Stimulated activated naive CD4-positive, alpha-beta T cell (primary cell): ENCODE data around the gene VSTM5.
A peak's percentile ranks its signal among the peaks of the same experiment; 100 is the strongest.
"Not testable (repeated sequence)": the region's sequence is repeated elsewhere in the genome, so short reads cannot be mapped to it uniquely, and the experiment has no call there.

Source experiments
- DNase-seq, 6 experiments: peaks; one replicate each; lab custom pipeline; 2025; lab: John Stamatoyannopoulos, UW

VSTM5 gene, protein sequence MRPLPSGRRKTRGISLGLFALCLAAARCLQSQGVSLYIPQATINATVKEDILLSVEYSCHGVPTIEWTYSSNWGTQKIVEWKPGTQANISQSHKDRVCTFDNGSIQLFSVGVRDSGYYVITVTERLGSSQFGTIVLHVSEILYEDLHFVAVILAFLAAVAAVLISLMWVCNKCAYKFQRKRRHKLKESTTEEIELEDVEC

GRCh38 chr11:93850594-93851018, at the start of gene VSTM5:
VSTM5 (minus strand) TSS chr11:93850618; CDS start chr11:93850502, 116 bp downstream.
- no peak for DNase-seq

DNA sequence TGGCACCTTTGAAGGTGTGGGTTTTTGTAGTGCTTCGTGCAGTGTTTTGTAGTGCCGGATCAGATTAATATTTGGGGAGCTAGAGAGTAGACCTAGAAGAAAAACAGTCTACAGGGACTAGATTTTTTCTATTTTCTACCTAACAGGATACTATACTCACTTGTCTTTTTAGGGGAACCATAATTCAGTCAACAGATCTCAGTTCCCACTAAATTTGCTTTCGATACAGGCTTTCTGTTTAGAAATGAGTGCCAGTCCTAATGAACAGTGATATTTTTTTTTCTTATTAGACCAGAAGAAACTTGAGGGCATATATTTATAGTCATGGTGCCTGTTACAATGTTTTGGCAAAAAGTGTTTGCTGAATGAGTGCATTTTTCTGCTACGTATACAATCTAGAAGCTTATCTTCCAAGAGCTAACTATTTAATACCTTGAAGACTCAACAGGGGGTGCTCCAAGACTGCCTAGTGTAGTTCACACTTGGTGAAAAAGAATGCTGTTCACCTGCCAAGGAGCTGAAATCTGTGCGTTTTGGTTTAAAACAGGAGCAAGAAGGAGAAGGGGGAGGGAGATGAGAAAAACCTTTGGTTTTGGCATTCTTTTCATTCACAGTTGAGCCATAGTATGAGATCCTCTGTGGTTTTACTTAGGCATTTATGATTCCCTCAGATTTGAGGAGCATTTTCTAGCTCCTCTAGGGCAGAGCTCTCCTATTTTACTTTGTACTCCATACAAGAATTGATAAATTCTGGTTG, 44.9 kb upstream of the VSTM5 start:
- peak in 3 of 6 experiments; percentile 1 to 13 (median 13) for DNase-seq

- DNase-seq: no peak
Measured at GRCh38 chr11:93890391-93891051, 40.1 kb upstream of the VSTM5 start.

- no peak for DNase-seq
Measured at GRCh38 chr11:93887111-93887510, 36.7 kb upstream of the VSTM5 start.

- DNase-seq: not testable (repeated sequence)
Measured at GRCh38 chr11:93879114-93879513, 28.7 kb upstream of the VSTM5 start.

DNA sequence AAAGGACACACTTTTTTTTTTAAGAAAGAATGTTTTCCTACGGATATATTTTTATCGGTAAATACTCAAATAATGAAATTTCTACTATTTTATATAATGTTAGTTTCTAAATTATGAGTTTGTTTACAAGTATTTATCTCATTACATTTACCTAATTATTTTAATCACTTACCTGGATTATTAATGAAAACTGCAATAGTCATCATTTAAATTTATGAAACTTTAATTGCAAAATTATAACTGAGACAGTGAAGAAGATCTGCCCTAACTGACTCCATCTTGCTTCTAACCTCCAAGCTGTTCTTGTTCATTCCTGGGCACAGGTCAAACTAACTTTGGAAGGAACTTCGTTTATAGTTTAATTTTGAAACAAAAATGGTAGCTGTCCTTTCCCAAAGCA, 25.2 kb upstream of the VSTM5 start:
- no peak for DNase-seq

- DNase-seq: no peak
Measured at GRCh38 chr11:93871526-93871925, 21.1 kb upstream of the VSTM5 start.

DNA sequence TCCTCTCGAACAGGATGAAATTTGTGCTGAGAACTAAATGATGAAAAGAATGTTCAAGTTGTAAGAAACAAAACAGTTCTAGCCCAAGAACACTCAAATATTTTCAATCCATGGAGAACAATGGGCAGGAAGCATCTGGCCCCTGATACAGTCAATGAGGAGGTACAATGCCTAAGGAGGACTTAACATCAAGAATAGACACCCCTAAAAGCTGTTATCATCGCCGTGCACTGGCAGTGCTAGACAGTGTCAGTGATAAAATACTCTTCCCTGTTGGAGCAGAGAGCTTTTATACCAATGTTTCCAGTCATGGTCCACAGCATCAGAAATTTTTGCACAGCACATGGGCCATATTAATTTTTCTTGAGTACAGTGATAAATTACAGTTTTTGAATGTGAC, 20.2 kb upstream of the VSTM5 start:
- no peak for DNase-seq

GRCh38 chr11:93869830-93870229, 19.4 kb upstream of the VSTM5 start:
- DNase-seq: no peak

GRCh38 chr11:93868404-93868803, 18.0 kb upstream of the VSTM5 start:
- not testable (repeated sequence) for DNase-seq

DNA sequence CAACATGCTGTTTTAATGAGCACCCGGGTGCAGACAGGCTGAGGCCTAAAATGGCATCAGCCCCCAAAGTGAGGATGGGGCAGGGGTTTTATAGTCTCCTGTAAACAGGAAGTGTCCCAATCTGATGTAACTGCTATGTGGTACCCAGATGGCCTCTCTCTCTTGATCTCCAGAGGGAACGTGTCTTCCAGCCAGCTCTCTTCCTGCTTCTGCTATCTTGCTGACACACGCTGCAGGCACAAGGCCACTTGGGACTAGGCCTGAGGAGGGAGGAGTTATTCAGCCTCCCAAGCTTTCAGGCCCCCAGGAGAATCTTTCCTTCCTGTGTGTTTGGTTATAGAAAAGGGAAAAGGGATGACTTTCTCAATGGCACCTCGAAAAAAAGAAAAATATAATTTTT, 11.4 kb upstream of the VSTM5 start:
- no peak for DNase-seq

- DNase-seq: no peak
Measured at GRCh38 chr11:93858121-93858775, 7.8 kb upstream of the VSTM5 start.

GRCh38 chr11:93857413-93858120, 7.1 kb upstream of the VSTM5 start:
- DNase-seq: no peak

GRCh38 chr11:93852242-93852641, 1.8 kb upstream of the VSTM5 start:
- no peak for DNase-seq

DNA sequence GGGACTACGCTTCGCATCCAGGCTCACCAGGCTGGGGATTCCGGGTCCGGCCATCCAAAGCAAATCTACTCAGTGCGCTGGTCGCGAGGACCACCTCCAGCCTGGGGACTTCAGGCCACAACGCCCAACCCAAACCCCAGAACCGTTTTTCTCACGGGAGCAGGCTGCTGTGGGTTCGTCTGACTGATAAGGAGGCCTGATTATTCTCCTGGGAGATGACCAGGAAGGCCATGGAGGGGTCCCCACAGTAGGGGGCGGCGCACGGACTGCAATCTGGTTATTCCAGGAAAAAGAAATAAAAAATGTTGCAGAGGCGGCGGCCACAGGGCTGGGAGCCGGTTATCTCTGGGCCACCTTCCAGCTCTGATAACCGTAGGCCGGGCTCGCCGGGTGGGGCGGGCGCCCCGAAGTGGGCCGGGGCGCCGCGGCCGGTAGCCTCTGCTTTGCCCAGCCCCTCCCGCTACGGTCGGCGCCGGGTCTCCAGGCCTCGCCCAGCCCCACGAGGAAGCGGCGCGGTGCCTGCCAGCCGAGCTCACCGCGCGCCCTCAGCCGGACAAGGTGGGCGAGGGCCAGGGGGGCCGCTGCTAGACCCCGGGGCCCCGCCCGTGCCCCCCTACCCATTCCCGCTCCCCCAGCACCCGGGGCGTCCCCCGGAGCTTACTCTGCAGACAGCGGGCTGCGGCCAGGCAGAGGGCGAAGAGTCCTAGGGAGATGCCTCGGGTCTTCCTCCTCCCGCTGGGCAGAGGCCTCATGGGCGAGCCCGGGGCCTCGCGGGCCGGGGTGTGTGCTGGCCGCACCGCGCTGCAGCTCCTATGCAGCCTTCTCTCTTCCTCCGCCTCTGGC, 446 bp downstream of the VSTM5 start:
- no peak for DNase-seq

- DNase-seq: no peak
Measured at GRCh38 chr11:93849201-93849600, 1.2 kb downstream of the VSTM5 start.

DNA sequence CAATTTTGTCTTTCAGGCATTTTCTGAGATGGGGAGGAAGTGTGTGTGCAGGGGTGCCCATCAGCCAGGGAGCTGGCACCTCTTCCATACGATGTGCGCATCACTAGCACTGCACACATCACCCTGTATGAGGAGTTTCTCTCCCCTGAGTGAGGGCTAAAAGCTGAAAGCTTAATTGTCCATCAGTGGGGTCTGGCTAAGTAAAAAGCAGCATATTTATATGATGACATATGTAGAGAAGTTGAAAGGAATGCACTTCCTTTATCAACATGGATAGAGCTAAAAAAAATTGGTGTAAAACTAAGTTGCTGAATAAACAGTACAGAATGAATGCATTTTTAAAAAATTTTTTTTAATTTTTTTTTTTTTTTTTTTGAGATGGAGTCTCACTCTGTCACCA, 4.0 kb downstream of the VSTM5 start:
- DNase-seq: no peak

DNA sequence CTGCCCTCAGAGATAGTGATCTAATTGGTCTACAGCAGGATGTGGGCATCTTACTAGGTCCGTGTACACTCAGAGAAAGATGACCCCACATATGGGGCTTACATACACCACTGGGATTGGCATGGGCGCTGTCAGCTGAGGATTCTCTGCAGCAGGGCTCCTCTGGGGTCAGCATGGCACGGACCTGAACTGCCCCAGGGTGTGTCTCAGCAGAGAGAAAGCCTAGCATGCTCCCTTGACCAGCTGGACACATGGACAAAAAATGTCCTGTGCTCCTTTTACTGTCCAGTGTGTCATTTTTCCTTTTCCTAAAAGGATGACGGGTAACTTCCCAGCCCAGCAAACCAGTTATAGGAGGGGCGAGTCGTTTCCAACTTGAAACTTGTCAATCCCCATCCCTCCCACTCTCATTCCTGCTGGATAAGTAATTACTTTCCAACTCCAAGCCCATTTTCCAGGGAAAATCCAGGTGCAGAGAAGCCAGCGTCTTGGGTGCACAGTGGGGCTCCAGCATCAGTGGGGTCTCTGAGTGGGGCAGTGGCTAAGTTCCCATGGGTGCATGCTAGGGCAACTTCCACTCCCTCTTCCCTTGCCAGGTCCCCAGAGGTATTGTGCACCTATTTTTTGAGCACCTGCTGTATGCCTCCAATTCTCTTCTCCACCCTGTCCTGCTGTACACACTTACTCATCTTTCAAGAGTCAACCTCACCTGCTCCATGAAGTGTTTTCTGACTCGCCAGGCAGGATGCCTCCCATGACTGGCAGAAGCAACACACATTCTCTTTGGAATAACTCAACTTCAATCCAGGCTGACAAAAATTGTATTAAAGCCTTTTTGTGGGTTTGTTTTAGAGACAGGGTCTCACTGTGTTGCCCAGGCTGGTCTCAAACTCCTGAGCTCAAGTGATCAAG, 5.0 kb downstream of the VSTM5 start:
- DNase-seq: no peak

- DNase-seq: no peak
Measured at GRCh38 chr11:93844568-93844967, 5.8 kb downstream of the VSTM5 start.

DNA sequence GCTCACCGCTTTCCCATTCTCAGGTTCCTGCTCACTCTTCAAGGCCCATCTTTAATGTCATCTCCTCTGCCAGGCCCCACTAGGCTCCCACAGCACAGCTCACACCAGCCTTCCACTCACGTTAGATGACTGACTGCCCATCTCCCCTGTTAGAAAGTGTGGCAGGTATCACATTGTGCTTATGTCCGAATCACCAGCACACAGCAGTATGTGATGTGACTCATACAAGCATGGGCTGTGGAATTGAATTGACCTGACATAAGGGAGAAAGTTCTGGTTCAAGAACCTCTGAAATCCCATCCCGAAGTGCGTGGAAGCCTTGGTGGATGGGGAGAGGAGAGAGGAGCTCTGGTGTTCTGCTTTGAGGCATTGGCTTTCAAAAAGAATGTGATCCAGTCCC, 6.5 kb downstream of the VSTM5 start:
- DNase-seq: no peak
